NCI-H2227 (cell line): Measurements from ENCODE around the gene INCENP.
A peak's percentile ranks its signal among the peaks of the same experiment; 100 is the strongest.
"Not testable (repeated sequence)": the region's sequence is repeated elsewhere in the genome, so short reads cannot be mapped to it uniquely, and the experiment has no call there.

Source experiments
- DNase-seq: peaks from one replicate; lab custom pipeline; 2025; ENCODE audit not compliant: unreplicated experiment; lab: John Stamatoyannopoulos, UW

INCENP gene

DNA sequence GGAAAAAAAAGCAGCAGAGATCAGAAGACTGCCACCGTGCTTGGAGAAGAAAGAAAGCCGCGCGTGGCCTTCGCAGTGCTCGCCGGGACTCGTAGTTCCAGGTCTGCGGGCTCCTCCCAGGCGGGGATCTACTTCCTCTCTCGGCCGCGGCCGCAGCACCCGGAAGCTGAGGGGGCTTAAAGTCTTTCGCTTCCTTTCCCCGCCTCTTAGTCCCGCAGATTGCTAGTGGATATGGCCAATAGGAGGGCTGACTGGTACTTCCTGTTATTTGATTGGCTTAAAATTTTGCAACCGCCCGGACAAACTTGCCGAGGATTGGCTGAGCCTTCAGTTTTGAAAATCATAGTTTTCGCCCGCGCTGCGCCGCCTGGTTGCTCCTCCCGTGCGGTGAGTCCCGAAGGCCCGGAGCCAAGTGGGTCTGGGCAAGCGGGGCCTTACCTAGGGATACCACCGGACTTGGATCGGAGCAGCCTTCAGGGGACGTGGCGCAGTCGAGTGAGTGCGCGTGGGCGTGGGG lies at the start of gene INCENP:
INCENP (plus strand) TSS at position 343 of the 517 bp plus-strand sequence. CDS start 4,151 bp downstream, outside the sequence.
- peak; percentile 99 for DNase-seq

DNA sequence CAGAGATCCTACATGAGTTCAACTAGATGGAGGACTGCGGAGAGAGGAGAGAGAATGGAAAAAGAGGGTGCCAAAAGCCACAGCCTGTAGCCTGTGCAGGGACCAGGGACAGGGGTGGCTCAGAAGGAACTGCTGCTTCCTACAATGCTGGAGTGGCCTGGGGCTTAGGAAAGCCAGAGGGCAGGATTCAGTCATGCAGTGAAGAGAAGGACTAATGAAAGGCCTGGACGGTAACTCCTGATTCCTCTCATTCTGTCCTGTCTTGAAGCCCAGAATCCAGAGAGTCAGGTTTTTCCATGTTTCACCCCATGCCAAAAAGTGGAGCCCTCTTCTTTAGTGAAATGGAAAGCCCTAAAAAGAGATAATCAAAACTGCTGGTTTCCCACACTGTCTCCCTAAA lies 48.4 kb upstream of the INCENP start:
- DNase-seq, result no peak

DNA sequence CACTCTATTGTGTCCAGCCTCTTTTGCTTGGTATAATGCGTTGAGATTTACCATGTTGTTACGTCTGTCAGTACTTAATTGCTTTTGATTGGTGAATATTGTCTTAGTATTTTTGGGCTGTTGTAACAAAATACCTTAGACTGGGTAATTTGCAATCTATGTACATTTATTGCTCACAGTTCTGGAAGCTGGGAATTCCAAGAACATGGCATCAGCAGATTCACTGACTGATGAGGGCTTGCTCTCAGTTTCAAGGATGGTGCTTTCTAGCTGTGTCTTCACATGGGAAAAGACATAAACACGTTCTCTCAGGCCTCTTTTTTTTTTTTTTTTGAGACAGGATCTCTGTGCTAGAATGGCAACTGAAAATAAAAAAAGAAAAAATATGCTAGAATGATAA lies 46.7 kb upstream of the INCENP start:
- no peak for DNase-seq

DNA sequence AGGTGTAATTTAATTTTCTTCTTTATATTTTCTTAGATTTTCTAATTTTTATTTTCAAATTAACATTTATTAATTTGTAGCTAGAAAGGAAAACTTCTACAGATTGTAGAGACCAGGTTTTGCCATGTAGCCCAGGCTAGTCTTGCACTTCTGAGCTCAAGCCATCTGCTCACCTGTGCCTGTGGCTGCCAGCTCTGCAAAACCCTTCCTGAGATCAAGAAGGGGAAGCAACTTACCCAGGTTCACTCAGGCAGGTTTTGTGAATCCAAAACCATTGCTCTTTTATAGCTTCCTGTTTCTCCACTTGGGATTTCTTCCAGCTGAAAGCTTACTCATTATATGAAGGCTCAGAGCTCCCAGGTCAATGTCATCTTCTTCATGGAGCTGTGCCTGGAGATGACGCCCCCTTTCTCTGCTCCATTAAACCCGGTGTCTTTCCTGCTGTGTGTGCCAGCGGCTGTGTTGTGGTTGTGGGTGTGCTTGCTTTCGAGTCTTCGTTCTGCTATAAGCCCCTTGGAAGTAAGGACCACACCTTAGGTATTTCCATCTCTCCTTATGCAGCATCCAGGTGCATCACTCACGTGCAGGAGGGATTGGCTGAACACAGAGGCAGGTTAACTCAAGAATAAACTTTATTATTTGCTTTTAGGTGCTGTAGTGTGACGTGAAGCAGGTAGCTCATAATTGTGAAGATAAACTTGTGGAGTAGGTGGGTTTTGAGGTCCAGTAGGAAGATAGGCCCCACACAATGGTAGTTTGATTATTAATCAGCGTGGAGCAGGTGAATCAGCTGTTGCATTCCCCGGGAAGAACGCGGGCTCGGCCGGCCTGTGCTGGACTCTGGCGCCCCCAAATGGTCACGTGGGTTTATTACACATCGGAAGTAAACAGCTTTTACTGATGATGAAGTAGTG lies 42.2 kb upstream of the INCENP start:
- DNase-seq, result peak; percentile 79

DNA sequence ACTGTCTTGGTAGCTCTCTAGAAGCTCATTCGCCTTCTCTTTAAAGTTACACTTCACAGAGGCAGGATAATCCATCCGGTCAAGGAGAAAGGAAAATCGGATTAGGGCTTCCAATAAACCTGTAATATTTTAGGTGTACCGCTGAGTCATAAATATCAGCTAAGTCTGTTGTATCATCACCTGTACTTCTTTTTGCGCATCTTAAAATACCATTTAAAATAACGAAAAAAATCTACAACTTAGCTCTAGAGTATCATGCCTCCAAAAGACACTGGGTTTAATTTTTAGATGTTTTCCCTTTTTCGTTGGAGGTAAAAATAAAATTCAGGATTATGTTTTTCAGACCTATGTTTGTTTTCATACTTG lies 41.5 kb upstream of the INCENP start:
- DNase-seq, result no peak

DNA sequence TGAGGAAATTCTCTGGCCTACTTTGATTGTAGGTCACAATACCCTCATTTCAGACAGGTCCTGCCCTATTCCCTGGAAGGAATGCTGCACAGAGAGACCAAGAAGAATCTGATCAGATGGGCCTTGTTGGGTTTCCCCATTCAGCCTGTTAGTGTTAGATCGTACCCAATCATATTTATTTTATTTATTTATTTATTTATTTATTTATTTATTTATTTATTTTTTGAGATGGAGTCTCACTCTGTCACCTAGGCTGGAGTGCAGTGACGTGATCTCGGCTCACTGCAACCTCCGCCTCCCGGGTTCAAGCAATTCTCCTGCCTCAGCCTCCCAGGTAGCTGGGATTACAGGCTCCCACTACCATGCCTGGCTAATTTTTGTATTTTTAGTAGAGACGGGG lies 39.0 kb upstream of the INCENP start:
- not testable (repeated sequence) for DNase-seq

DNA sequence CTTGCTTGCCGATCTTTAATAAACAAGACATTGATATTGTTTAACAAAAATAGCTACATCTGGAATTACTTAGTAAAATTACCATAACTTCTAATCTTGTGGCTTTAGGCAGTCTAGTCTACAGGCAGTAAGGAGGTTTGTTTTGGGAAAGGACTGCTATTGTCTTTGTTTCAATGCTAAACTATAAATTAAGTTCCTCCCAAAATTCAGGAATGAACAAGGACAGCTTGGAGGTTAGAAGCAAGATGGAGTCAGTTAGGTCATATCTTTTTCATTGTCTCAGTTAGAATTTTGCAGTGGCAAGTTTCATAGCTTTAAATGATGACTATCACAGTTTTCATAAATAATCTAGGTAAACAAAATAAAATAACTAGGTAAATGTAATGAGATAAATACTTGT lies 36.1 kb upstream of the INCENP start:
- no peak for DNase-seq

DNA sequence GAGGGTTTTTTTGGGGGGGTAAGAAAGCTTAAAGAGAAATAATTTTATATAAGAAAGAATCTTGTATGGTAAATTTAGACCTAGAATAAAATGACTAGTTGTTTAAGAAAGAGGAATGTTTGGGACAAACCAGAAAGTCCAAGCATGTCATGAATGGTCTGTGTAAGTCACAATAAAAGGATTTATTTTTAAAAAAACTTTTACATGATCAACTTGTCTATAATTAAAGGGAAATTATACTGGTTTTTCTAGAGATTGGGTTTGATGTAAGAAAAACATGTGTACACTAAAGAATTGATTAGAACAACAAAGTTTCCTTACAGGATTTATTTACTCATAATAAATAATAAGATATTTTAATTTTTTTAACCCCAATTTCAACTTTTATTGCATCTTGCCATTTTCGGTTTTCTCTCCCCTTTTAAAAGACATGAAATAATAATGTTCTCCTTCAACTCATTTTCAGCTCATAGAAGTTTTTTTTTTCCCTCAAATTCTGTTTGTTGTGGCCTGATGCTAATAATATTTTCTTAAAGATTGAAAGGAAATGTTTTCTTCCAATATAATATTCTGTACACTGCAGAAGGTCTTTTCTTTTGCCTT lies 35.4 kb upstream of the INCENP start:
- DNase-seq, result no peak

DNA sequence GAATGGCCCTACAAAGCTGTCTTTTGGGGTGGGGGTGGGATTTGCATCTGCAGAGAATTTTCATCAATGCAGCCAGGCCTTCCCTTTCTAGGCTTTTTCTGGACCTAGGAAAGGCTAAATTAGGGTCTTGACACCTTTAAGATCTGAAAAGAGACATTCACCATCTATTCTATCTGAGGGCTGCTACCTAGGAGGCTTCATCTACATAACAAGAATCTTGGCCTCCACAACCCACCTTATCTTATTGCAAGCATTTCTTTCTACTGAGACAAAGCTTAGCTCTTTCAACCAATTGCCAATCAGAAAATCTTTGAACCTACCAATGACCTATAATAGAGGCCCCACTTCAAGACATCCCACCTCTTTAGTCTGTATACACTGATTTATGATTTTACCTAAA lies 20.7 kb upstream of the INCENP start:
- DNase-seq, result no peak

DNA sequence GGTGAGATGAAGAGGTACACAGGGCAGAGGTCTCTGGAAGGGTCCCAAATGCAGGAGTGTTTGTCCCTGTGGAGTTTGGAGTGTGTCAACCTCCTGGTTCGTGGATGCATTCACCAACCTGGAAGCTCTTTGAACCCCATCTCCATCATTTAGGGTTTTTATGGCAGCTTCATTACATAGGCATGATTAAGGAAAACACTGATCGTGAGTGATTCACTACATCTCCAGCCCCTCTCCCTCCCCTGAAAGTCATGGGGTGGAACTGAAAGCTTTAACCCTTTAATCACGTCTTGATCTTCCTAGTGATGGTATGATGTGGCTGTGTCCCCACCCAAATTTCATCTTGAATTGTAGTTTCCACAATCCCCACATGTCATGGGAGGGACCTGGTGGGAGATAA lies 19.8 kb upstream of the INCENP start:
- DNase-seq, result no peak

DNA sequence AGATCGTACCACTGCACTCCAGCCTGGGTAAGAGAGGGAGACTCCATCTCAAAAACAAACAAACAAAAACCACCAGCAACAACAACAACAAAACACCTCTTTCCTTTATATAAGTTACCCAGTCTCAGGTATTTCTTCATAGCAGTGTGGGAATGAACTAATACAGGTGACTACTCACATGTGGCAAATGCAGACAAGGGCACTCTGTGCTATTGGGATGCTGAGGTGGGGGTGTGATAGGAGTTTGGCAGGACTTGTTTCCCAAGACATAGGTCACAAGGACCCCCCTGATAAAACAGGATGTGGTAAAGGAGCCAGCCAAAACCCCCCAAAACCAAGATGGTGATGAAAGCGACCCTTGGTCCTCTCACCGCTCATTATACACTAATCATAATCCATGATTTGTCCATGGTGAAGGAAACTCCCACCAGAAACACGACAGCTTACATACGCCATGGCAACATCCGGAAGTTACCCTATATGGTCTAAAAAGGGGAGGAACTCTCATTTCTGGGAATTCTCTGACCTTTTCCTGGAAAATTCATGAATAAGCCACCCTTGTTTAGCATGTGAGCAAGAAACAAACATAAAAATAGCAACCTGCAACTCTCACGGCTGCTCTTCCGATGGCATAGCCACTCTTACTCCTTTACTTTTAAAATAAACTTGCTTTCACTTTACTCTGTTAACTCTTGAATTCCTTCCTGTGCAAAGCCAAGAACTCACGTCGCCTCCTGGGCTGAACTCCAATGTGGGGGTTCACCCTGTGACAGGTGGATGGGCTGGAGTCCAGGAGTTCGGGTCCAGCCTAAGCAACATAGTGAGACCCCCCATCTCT lies 18.8 kb upstream of the INCENP start:
- DNase-seq, result no peak

DNA sequence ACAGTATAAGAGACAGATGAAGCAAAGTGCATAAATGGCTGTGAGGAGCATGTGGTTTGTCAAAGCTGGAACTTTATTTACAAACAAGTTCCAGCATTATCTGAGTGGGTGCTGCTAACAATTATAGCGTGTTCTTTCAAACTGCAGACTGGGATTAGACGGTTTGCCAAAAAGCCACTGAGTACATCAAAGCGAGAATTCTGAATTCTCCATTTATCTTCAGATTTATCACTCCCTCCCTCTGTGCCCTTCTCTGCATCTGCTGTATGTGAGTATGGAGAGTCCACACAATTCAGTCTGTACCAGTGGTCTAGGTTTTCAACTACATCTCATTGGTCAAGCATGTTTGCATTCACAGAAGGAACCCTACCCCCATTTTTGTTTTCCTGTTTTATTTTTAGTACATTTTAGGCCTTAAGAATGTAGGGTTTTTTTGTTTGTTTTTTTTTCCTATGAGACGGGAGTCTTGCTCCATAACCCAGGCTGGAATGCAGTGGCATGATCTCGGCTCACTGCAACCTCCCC lies 18.1 kb upstream of the INCENP start:
- no peak for DNase-seq

DNA sequence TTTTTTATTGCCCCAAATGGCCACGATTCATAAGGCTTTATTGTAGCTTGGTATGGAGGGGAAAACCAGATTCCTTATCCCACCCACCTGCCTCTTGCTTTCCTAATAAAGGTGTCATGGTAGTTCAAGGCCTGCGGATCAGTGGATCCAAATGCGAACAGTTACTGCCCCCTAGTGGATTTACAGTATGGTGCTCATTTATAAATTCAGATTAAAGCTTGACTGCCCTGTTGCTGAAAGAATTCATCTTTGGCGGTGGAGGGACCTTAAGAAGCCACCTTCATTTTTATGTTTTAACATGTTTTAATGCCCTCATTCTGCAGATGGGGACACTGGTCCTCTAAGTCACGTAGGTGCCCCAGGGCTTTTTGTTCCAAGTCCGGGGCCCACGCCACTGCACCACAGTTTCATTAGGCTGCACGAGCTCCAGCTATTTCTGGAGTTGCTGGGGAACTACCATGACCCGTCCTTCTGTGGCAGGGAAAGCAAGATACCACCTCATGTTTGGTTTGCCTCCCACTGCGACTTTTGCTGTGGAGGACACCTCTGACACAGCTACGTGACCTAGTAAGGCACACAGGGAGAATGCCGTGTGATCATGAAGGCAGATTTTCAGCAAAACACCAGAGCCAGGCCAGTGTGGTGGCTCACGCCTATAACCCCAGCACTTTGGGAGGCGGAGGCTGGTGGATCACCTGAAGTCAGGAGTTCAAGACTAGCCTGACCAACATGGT lies 15.6 kb upstream of the INCENP start:
- peak; percentile 77 for DNase-seq

DNA sequence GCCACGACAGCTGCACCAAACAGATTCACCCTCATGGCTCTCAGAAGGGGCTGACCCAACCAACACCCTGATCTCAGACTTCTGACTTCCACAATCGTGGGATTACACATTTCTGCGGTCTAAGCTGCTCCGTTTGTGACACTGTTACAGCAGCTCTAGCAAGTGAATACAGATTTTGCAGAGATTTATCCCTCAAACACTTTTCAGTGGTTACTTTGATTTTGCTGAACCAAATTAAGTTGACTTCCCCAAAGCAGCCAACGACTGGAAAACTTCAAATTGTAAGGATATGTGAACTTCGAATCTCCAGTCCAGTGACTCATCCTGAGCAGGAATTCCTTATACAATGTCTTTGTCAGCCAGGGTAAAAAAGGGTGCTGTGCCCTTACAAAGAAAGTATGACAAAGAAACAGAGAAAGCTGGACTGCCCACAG lies 14.8 kb upstream of the INCENP start:
- no peak for DNase-seq

DNA sequence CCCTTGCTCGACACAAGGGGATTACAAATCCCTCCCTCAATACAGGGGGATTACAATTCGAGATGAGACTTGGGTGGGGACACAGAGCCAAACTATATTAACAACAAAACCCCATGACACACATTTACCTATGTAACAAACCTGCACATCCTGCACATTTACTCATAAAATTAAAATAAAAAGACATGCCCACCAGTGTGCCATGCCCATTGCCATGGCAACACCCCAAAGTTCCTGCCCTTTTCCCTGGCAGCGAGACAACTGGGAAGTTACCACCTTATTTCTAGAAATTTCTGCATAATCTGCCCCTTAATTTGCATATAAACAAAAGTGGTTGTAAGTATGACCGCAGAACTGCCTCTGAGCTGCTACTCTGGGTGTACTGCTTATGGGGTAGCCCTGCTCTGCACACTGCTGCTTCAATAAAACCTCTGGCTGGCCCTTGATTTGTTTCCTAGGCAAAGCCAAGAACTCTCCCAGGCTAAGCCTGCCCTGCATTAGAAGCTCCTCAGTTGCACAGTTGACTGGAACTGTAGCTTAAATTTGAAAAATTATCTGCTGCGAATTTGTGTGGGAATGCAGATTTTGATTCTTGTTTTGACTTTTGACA lies 8.6 kb upstream of the INCENP start:
- DNase-seq, result no peak

DNA sequence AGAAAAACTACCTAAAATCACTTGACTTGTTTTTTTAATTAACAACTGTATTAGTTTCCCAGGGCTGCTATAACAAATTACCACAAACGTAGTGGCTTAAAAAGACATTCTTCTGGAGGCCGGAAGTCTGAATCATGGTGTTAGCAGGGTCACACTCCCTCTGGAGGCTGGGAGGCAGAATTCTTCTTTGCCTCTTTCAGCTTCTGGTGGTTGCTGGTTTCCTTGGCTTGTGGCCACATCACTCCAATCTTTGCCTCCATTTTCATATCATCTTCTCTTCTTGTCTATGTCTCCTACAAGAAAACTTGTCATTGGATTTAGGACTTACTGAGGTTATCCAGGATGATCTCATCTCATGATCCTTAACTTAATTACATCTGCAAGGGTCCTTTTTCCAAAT lies 7.4 kb upstream of the INCENP start:
- DNase-seq, result no peak

DNA sequence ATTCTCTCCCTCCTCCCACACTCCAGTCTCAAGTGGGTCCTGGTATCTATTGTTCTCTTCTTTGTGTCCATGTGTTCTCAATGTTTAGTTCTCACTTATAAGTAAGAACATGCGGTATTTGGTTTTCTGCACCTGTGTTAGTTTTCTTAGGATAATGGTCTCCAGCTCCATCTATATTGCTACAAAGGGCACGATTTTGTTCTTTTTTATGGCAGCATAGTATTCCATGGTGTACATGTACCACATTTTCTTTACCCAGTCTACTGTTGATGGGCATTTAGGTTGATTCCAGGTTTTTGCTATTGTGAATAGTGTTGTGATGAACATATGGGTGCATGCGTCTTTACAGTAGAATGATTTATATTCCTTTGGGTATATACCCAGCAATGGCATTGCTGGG lies 4.2 kb upstream of the INCENP start:
- DNase-seq, result no peak

DNA sequence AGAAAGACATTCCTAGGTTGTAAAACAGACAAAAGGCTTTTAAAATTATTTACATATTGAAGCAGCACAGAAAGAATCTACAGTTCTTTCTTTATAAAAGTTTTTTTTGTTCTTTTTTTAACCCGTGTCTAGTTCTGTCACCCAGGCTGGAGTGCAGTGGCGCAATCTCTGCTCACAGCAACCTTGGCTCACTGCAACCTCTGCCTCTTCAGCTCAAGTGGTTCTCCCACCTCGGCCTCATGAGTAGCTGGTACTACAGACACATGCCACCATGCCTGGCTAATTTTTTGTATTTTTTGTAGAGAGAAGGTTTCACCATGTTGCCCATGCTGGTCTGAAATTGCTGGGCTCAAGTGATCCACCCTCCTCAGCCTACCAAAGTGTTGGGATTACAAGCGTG lies 3.8 kb upstream of the INCENP start:
- no peak for DNase-seq

DNA sequence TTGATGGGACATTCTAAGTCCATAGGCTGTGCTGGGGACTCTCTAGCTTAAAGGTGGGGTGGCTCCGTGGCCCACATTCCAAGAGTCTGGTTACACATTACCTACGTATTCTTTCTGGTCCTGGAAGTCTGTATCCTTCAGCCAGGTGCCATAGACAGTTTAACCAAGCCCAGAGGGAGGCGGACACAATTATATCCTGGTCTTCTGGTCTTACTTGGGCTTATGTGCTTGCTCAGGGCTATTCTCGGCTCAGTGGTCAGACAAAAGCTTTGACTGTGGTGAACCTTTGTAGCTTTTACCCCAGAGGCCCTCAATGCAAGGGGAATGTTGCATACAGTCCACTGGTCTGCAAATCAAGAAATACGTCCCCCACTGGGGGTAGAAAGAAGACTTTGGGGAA lies 3.4 kb upstream of the INCENP start:
- no peak for DNase-seq

DNA sequence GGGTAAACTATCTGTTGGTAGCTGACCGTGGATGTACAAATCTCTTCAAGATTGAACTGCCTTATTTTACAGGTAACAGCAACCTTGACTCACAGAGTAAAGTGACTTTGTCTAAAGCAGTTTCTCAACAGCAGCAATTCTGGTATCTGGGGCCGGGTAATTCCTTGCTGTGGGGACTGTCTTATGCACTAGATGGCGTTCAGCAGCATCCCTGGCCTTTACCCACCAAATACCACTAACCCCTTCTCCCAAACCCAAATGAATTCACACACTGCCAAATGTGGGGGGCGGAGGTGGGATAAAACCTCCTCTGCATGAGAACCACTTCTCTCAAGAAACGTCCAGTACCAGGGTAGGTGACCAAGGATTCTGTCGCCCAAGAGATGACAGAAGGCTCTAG lies 1.7 kb upstream of the INCENP start:
- DNase-seq, result peak; percentile 20
